HG03378 (cell line): ENCODE results near the gene SETD1B.

Experiments used
- ATAC-seq: cut with Tn5 transposase; IDR thresholded peaks from one replicate; pipeline ENCODE4 v1.9.1; 2021; ENCODE audit warnings: mild to moderate bottlenecking, moderate library complexity; ENCODE audit not compliant: unreplicated experiment

SETD1B gene

DNA sequence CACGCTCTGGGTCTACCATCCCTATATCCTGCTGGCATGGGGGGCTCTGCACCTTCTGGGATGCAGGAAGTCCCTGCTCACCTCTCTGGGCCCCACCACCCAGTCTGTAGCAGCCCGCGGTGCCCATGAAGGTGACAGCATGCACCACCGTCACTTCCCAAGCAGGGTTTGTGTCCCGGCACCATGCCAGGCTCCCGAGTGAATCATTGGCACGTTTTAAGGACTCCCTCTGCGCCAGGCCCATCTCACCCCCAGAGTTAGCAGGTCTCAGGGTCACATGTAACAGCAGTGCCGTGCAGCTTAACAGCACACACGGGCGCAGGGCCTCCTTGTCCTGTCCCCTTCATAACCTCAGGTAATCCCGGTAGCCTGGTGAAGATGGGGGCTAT, 19.9 kb downstream of the SETD1B start:
- no peak for ATAC-seq

DNA sequence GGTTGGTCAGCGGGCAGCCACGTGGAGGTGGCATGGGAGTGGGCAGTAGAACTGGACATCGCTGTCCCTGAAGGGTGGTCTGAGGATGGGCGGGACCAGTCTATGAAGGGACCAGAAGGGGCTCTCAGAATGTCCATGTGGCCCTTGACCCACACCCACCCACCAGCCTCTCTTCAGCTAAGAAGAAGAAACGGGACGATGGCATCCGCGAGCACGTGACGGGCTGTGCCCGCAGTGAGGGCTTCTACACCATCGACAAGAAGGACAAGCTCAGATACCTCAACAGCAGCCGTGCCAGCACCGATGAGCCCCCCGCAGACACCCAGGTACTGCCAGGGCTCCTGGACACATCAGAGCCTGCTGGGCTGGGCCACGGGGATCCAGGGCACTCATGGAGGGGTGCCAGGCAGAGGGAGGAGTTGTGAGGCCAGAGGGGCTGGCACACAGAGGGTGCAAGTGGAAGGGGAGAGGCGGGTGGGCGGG, 21.3 kb downstream of the SETD1B start:
- no peak for ATAC-seq

DNA sequence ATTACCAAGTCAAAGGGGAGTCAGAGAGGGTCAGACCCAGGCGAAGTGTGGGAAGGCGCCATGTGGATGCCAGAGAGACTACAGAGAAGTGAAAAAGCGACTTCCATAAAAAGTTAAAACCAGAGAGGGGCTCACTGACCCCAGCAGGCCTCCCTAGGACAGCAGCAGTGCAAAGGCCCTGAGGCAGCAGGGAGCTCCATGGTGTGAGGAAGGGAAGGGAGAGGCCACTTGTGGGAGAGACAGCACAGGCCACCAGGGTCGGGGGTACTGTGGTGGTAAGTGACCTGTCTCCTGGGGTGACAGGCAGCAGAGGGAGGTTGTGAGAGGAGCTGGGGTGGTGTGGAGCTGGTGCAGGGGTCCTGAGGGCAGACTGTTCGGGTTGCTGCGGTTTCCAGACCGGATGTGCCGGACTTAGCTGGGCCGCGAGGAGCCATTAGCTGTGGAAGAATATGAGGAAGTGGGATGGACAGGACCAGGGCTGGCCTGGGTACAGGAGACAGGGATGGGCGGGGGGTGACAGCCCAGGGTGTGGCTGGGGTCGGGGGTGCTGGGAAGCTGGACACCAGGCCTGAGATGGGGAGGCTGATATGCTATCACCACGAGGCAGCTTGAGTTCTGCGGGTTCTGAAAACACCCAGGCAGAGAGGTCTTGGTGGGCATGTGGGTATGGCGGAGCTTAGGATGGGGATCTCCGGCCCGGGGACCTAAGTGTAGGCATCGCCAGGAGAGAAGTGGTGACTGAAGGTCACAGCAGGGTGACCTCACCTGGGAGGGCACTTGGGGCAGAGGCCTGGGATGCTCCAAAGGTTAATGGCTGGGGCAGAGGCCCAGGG, 22.7 kb downstream of the SETD1B start:
- no peak for ATAC-seq

DNA sequence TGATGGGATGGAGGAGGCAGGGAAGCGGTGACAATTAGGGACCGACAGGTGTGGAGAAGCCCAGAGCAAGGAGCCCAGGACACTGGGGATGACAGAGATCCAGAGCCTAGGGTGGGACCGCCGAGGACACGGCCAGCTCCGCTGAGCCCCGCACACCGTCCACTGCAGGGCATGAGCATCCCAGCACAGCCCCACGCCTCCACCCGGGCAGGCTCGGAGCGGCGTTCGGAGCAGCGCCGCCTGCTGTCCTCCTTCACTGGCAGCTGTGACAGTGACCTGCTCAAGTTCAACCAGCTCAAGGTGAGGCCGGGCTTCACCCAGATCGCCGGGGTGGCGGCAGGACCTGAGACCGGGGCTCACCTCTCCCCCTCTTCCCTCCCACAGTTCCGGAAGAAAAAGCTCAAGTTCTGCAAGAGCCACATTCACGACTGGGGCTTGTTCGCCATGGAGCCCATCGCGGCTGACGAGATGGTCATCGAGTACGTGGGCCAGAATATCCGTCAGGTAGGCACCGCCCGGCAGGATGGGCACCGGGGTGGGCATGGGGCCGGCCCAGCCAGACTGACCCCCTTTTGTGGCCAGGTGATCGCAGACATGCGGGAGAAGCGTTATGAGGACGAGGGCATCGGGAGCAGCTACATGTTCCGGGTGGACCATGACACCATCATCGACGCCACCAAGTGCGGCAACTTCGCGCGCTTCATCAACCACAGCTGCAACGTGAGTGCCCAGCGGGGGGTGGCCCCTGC, 23.7 kb downstream of the SETD1B start:
- no peak for ATAC-seq

DNA sequence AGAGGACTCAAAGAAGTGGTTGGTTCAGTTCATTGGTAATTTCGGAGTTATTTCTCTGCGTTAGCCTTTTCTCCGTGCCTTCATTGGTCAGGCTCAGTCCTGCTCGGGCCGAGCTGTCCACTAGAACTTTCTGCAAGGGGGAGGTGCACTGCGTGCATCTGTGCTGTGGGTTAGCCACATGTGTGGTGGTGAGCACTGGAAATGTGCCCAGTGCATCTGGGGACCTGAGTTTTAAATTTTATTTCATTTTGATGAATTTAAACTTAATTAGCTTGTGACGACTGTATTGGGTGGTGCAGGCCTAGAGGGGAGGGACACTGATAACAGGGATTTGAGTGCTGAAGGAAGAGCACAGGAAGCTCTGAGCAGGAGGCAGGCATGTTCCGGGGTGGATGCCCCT, 24.5 kb downstream of the SETD1B start:
- no peak for ATAC-seq

DNA sequence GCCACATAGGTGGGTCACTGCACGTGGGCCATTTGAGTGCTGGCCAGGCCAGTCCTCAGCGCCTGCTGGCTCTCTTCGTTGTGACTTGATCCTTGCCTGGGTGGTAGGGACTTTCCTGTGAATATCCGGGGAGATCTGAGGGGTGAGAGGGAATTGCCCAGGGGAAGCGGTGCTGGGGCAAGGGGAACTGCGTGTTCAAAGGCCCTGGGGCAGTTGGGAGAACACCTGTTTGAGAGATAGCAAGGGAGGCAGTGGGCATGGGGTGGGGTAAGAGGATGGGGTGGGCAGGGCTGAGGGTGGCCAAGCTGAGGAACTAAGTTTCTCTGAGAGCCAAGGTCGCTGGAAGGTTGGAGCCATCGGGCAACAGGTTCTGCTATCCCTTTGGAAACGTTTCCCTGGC, 25.0 kb downstream of the SETD1B start:
- no peak for ATAC-seq

- no peak for ATAC-seq
Measured at GRCh38 chr12:121829250-121829918, 25.6 kb downstream of the SETD1B start.

DNA sequence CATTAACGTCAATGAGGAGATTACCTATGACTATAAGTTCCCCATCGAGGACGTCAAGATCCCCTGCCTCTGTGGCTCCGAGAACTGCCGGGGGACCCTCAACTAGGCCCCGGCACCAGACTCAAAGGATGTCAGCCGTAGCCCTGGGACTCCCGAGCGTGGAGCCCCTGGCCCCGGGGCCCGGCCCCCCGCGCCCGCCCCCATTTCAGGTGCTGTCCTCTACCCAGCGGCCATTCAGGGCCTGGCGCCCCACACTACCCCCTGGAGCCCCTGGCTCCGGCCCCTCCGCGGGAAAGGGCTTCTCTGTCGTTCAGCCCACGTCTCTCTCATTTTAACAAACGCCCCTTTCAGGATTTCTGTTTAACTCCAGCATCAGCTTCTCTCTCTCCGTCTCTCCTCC, 26.3 kb downstream of the SETD1B start:
- no peak for ATAC-seq

GRCh38 chr12:121830588-121831265, 26.9 kb downstream of the SETD1B start:
- no peak for ATAC-seq

DNA sequence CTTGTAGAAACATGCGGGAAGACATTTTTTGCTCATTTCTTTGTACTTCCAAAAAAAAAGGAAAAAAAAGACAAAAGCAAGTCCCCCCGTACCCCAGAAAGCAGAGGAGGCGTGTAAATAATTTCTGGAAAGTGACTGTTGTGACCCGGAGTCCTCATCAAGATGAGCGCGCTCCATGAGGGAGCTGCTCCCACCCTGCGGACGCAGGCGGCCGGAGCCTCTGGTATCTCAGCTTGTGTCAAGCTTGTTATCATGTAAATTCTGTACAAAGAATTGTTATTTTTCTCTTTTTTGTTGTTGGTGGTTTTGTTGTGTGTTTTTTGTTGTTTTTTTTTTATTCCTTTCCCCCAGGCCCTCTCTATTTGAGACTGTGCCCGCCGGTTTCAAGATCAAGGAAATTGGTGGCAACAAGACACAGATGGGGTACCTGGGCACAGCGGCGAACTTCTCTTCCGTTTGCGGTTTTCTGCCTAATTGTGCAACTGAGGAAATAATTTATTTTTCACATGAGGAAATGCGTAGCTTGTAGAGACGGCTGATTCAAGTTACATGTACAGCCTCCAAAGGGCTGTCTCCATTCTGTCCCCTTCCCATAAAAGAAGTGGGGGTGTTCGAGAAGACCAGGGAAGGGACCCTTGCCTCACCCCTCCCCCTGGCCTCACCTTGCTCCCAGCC, 27.9 kb downstream of the SETD1B start:
- no peak for ATAC-seq

GRCh38 chr12:121837680-121838079, 33.9 kb downstream of the SETD1B start:
- ATAC-seq = no peak

DNA sequence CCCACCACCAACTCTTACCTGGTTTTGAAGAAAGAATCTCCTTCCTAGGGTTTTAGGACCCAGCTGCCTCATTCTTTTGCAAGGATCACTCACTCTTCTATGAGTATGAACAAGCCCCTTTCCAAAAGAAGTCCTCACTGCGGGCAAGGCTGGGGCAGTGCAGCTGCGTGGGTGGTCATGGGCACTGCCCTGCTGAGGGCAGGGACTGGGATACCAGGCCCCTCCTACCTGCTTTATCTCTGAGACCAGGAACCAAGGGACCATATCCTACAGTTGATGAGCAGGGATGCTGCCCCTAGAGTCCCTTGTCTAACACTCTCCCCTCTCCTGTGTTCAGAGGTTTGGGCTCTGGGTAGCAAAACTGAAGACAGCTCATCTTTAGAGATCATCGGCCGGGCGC, 34.3 kb downstream of the SETD1B start:
- ATAC-seq = no peak

DNA sequence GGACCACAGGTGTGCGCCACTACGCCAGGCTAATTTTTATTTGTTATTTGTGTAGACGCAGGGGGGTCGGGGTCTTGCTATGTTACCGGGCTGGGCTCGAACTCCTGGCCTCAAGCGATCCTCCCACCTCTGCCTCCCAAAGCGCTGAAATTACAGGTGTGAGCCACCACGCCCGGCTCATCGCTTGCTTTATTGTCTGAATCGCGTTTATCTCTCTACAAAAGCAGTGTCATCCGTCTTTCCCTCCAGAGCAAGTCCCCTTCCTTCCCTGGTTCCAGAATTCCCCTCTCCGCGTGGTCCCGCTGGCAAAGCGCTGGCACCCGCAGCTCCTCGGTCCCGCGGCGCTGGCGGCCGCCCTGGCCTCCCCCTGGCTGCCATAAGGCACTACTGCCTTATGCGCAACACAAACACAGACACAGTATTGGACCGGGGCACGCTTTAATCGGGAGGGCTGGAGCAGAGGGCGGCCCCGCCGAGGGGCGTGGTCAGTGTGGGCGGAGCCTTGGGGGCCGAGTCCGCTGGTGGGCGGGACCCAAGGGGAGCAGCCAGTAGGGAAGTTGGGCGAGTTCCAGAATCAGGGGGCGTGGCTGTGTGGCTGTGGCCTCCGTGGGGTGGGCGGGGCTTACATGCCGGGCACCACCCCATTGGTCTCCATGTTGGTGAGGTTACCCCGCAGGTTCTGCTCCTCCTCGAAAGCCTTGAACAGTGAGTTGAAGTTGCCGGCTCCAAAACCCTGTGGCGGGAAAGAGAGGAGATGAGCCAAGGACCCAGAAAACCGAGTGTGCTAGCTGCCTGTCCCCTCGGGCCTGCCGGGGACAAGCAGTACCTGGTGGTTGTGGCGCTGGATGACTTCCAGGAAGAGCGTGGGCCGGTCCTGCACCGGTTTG, 35.5 kb downstream of the SETD1B start:
- ATAC-seq = peak; percentile 87

- no peak for ATAC-seq
Measured at GRCh38 chr12:121839993-121840761, 36.4 kb downstream of the SETD1B start.

GRCh38 chr12:121843236-121843982, 39.6 kb downstream of the SETD1B start:
- no peak for ATAC-seq

- ATAC-seq = no peak
Measured at GRCh38 chr12:121845701-121846100, 41.9 kb downstream of the SETD1B start.

DNA sequence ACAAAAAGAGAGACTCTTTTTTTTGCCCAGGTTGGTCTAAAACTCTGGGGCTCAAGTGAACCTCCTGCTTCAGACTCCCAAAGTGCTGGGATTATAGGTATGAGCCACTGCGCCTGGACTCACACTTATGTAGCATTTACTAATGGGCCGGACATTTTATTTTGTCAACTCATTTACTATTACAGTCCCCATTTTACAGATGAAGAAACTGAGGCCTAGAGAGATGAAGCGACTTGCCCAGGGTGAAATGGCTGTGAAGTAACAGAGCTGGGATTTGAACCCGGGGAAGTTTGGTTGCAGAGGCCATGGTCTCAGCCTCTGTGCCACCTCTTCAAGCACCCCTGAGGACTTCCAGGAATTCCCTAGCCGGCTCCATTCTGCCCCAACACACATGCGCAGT, 45.4 kb downstream of the SETD1B start:
- ATAC-seq = no peak

DNA sequence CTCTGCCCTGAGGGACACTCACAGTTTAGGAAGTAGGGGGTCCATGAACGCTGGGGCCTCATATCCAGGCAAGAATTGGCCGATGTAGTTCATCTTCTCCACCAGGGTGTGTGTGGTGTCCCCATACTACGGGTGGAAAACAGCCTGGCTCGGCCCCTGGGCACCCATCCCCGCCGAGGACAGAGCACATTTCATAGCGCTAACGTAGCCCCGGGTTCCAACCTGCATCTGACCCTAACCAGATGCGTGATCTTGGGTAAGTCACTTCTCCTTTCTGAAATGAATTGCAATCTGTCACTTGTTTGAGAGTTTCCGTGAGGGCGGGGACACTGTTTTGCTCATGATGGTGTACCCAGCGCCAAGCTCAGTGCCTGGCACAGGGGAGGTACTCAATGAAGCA, 45.9 kb downstream of the SETD1B start:
- no peak for ATAC-seq
